Prostate gland (tissue), 2 donors: Measurements from ENCODE around the gene ACTRT2.

Experiments used
- CTCF ChIP-seq, 4 experiments: fragments of 200-600 bp in 2 of 4; fragments of 450-650 bp in 2 of 4; sonication (generic) in 2 of 4; IDR thresholded peaks; 1 replicate in 3 of 4; 2 replicates in 1 of 4; pipeline ENCODE4 v1.5.1; 2016 to 2019; ENCODE audit warnings: antibody characterized with exemption in 4 of 4, mild to moderate bottlenecking in 2 of 4, moderate library complexity in 2 of 4
- POLR2A ChIP-seq: fragments of 450-650 bp; IDR thresholded peaks from one replicate; pipeline ENCODE4 v1.6.1; 2016; ENCODE audit warnings: antibody characterized with exemption, mild to moderate bottlenecking
- POLR2AphosphoS5 ChIP-seq: sonication (generic); formaldehyde crosslinking; IDR thresholded peaks from one replicate; pipeline ENCODE4 v1.6.1; 2017; ENCODE audit warnings: antibody characterized with exemption

GRCh38 chr1:3061566-3061965 lies 40.3 kb downstream of the ACTRT2 start:
- TF ChIP-seq CTCF (IDR thresholded peaks at IDR 0.05) (no peak), POLR2AphosphoS5 (no peak), POLR2A (no peak)
